AG10803 (cell line): ENCODE data around the gene TIAM1.
A peak's percentile ranks its signal among the peaks of the same experiment; 100 is the strongest.

ENCODE experiments used
- DNase-seq: peaks from one replicate; pipeline ENCODE4 v3.0.0; 2010; ENCODE audit warnings: low read depth
- H3K4me3 ChIP-seq: 2 replicates; pipeline ENCODE4 v1.5.1; 2011; ENCODE audit warnings: mild to moderate bottlenecking, low read length, control low read depth
- TF ChIP-seq, protein P1 (sequence below): conservative IDR thresholded peaks from 2 replicates; pipeline ENCODE4 v1.5.1; 2011; ENCODE audit warnings: mild to moderate bottlenecking, low read length, control low read depth, inconsistent platforms

Gene TIAM1

DNA sequence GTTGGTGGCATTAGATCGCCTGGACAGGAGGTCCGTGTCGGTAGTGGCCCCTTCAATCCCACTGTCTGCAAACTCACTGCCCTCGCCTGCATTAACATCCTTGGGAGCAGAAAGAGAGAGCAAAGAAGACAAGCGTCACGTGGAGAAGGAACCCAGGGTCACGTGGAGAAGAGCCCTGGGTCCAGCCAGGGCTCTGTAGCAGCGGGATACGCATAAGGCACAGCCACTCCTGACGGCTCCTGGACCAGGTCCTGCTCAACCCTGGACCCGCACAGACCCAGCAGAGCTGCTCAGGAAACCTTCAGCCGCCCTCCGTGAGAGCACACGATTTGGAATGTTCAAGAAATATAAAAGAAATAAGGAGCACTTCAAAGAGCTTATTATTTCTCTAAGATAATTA lies 92.0 kb downstream of the TIAM1 start:
- no peak for DNase-seq
- TF ChIP-seq, protein P1, sequence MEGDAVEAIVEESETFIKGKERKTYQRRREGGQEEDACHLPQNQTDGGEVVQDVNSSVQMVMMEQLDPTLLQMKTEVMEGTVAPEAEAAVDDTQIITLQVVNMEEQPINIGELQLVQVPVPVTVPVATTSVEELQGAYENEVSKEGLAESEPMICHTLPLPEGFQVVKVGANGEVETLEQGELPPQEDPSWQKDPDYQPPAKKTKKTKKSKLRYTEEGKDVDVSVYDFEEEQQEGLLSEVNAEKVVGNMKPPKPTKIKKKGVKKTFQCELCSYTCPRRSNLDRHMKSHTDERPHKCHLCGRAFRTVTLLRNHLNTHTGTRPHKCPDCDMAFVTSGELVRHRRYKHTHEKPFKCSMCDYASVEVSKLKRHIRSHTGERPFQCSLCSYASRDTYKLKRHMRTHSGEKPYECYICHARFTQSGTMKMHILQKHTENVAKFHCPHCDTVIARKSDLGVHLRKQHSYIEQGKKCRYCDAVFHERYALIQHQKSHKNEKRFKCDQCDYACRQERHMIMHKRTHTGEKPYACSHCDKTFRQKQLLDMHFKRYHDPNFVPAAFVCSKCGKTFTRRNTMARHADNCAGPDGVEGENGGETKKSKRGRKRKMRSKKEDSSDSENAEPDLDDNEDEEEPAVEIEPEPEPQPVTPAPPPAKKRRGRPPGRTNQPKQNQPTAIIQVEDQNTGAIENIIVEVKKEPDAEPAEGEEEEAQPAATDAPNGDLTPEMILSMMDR: no peak
- H3K4me3 ChIP-seq: no peak overlapping the region

DNA sequence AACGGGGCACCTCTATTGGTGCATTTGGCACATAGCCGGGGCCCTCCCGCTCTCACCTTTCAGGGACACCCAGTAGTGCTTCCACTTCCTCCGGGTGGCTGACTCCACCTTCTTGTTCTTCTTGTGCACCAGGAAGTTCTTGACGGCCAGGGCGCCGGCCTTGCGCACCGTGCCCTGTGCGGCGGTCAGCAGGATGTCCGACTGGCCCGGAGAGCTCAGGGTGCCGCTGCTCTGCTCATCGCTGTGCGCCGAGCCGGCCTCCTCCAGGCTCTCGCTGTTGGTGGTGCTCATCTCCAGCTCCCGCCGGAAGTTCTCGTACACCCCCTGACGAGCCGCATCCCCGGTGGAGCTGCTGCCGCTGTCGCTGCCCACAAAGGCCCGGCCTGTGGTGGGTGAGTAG lies 92.4 kb downstream of the TIAM1 start:
- no peak for DNase-seq
- TF ChIP-seq, protein P1: no peak
- H3K4me3 ChIP-seq: no peak overlapping the region

DNA sequence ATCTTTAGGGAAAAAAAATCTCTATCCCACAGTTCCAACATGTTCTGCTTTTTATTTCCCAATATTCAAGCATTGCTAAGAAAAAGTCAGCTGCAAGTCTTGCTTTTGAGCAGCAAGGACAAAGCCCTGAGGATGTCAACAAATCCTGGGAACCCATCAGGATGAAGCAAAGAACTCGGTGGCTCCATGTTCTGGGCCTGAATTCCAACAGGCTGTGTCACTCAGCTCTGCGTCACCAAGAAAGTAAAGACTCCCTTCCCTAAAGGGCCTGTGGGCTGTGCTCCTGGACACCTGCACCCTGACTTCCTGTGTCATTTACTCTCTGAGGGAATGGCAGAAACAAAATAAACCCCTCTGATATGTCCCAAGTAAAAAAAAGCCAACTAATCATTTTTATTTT lies 95.5 kb downstream of the TIAM1 start:
- no peak overlapping the region for H3K4me3 ChIP-seq
- no peak for DNase-seq
- TF ChIP-seq, protein P1: no peak

DNA sequence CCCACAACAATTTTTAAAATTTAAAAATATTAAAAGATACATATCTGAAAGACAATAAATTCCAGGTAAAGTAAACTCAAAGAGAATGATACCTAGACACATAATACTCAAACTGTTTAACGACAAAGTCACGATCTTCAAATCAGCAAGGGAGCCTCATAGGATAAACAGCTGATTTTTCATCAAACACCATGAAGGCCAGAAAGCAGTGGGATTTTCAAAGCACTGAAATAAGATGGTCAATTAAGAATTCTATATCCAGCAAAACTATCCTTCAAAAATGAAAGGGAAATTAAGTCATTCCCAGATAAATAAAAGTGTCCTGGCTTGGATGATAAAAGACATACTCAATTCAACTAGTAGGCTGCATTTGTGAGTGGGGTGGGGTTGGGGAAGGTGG lies 100.5 kb downstream of the TIAM1 start:
- no peak for DNase-seq
- TF ChIP-seq, protein P1: no peak
- no peak overlapping the region for H3K4me3 ChIP-seq

DNA sequence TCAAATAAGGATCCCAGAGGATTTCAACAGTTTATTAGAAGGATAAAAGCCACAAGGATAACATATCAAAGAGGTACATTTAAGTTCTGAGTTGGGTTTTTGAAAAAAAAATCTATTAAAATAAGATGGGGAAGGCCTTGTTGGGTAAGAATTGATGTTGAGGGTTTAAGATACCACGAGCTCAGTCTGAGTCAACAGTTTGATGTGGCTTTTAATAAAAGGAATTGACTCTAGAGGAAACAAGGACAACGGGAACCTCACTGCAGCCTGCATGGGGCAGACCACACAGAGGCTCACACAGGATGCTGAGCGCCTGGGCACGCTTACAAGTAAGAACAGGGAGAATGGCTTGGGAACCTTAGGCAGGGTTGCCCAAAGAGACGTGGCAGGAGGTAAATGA lies 107.5 kb downstream of the TIAM1 start:
- H3K4me3 ChIP-seq: no peak overlapping the region
- no peak for DNase-seq
- TF ChIP-seq, protein P1: no peak

DNA sequence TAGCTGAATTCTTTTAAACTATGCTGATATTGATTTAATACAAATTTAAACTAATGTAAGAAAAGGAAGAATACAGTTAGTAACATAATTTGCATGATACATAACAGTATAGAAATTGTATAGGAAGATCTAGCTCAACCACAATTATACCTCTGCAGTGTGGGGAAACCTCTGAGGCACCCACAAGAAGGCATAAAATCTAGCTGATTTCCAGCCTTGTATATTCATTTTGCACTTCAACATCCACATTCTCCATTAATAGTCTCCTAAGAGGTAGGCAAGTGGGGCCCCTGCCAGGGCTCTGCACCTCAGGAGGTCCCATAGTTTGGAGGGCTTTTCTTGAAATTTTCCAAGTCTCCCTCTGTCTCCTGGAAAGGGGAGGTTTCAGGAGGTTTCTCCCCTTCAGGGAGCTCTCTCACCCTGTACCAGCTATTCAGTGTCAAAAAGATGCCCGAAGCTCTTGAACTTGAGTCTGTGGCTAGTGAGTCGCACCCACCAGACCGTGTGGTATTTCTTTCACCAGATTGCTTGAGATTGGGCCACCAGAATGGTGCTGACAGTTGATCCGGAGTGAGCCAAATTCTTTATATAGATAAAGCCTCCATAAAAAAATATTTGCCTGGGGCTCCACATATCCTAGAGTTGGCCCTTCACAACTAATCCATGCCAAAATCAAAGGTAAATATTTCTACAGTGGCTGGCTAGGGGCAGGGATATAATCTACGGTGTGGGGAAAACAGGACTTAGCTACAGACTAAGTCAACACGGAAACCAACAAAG lies 108.2 kb downstream of the TIAM1 start:
- no peak overlapping the region for H3K4me3 ChIP-seq
- peak; percentile 18 for DNase-seq
- TF ChIP-seq, protein P1: no peak

GRCh38 chr21:31234936-31235335 lies 109.1 kb downstream of the TIAM1 start:
- H3K4me3 ChIP-seq: no peak overlapping the region
- DNase-seq: no peak
- TF ChIP-seq, protein P1: no peak
